Anterior cingulate cortex (tissue), 58 donors: ENCODE data around the gene APOL2.
"Not testable (repeated sequence)": the region's sequence is repeated elsewhere in the genome, so short reads cannot be mapped to it uniquely, and the experiment has no call there.

Experiments
- DNase-seq, 58 donors: peaks; one replicate each; lab custom pipeline; 2025; lab: John Stamatoyannopoulos, UW

Gene APOL2

GRCh38 chr22:36202906-36203305 is 36.4 kb downstream of the APOL2 start:
- not testable (repeated sequence) for DNase-seq

DNA sequence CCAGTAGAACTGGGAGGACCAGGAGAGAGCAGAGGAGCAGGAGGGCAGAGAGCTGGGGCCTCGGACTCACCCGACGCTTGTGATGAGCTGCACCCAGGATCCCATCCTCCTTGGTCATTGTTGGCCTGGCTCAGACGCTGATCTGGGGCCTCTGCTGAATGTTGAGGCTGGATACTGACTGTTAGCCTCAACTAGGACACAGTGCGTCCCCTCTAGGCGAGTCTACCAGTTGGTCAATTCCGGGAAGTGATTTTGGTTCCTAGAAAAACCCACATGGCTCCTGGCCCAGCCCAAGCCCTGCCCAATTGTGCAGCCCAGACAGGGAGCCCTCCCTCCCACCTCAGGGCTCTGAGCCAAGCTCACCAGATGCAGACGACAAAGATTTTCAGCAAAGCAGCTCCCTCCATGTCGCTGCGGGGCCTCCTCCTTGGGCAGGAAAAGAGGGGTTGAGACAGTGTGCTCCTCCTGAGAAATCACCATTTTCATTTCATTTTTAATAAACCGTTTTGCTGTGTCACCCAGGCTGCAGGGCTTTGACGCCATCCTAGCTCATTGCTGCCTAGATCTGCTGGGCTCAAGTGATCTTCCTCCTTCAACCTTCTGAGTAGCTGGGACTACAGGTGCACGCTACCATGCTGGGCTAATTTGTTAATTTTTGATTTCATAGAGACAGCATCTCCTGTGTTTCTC is 37.6 kb downstream of the APOL2 start, which contains the start of gene APOL4:
APOL4 (minus strand) TSS at position 180 of the 690 bp plus-strand sequence; CDS start at position 105, 75 bp downstream.
- DNase-seq: peak in 11 of 58 donors; percentile 5 to 87 (median 20)

DNA sequence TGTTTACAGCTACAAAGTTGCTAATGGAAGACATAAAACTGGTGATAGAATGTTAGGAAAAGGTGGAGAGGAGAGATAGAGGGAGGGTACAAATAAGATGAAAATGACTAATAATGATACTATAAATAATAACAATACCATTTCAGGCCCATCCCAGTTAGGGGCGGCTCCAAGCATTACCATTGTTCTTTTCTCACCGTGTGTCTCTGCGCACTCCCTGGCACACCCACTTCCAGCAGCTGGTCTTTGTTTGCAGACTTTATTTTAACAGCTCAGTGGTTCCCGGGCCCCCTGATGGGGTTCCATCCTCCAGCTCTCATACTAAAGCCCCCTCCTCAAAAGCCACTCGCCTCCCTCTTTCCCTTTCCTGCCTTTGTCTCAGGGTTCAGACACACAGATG is 38.3 kb downstream of the APOL2 start:
- not testable (repeated sequence) for DNase-seq

GRCh38 chr22:36199001-36199551 is 40.3 kb downstream of the APOL2 start:
- DNase-seq: no peak

- DNase-seq: no peak
These were observed 40.8 kb downstream of the APOL2 start for GRCh38 chr22:36198536-36198935.

DNA sequence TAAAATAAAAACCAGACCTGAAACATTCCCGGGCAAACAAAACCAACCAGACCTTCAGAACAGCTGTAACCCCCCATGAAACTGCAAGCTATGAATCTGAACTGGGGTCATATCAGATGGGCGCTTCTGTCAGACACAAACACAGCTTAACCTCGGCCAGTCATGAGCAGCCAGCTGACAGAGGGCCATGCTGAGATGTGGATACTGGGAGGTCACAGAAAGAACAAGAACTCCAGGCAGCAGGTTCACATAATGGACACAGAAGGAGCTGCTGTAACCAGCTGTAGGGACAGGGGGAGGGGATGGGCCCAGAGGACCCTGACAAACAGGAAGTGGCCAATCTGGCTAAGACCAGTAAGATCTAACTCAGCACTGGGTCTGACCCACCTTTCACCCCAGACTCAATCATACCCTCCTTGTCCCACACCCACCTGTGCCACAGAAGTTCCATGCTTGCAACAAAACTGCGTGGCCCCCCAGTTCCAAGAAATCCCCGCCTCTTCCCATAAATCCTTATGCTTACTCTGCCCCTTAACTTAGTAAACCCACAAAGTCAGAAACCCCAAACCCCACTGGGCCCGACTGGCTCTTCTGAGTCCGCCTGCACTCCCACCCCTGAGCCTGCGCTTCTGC is 41.7 kb downstream of the APOL2 start:
- no peak for DNase-seq

- peak in 8 of 58 donors; percentile 4 to 37 (median 12) for DNase-seq
These were observed 42.3 kb downstream of the APOL2 start for GRCh38 chr22:36197065-36197440.

DNA sequence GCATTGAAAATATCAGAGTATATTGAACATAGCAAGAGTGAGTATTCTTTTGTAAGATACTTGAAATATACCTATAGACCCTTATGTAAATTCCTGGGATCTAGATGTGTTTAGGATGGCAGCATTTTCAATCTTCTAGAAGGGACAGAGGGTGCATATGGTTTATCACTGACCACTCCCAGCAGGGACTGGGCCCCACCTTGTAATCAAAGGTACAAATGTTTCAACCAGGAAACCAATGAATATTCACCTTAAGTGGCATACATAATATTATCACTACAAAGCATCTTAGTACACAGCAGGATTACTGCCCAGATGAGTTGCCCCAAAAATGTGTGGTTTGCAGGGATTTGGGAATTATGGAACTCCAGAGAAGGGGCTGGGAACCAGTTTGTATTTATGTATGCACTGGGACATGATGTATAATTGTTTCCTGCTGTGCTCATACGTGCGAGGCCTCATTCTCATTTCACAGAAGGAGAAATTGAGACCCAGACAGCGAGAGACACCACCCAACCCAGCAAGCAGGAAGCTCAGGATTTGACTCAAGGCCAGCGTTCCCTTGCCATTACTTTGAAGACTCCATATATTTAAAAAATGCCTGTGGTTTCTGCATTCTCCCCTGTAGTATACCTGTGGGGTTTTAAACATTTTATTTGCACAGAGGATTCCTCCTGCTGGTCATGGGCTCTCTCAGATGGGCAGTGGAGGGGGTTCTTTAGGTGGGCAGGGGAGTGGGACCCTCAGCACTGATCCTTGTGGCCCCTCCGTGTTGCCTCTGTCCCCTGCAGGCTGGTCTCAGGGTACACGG is 42.9 kb downstream of the APOL2 start:
- no peak for DNase-seq

DNA sequence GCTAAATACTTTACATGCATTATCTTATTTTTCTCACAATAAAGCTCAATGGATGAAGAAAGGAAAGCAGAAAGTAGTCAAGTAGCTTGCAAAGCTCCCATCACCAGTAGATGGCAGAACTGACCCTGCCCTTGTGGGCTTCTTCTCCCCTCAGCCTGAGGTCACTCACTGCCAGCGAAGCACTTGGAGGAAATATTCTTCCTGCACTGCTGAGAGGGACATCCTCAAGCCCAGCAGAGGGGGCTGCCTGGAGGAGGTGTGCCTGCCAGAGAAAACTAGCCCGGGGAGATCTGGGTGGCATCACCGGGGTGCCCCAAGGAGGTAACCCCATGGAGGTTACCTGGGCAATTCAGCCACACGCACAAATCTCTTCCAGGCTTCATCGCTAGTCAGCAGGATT is 44.4 kb downstream of the APOL2 start:
- DNase-seq: peak in 34 of 58 donors; percentile 8 to 65 (median 32)

GRCh38 chr22:36194385-36194784 is 44.9 kb downstream of the APOL2 start:
- no peak for DNase-seq

- no peak for DNase-seq
These were observed 45.8 kb downstream of the APOL2 start for GRCh38 chr22:36193577-36193976.

DNA sequence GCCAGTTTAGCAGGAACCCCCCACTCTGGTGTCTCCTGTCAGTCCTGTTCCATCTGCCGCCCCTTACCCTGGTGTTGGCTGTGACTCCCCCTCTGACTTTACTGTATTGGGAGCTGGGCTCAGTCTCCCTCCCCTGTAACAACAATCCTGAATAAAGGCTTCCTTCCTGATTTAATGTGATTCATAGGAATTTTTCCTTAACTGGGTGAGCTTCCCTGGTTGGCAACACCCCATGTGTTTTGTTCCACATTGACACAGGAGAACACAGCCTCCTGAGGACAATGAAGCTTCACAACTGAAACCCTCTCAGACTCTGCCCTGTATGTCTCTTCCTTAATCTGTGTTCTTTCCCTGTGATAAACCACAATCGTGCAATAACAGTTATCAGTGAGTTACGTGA is 46.2 kb downstream of the APOL2 start:
- no peak for DNase-seq

DNA sequence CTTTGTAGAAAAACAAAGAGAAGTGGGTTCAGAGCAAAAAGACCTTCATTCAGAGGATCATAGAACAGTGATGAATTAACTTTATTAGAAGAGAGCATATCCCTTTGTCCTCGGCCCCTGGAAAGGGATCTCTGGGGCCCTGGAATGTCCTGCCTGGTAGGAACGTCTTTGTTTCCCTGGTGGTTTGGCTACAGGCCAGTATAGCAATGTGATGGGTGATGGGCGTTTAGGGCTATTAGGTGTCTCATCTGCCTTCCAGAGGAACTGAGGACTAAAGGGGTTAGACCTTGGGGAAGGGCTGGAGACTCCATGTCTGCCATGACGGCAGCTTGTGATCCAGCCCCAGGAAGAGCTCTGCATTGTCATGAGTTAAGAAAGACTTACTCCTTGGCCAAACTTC is 46.8 kb downstream of the APOL2 start:
- no peak for DNase-seq

DNA sequence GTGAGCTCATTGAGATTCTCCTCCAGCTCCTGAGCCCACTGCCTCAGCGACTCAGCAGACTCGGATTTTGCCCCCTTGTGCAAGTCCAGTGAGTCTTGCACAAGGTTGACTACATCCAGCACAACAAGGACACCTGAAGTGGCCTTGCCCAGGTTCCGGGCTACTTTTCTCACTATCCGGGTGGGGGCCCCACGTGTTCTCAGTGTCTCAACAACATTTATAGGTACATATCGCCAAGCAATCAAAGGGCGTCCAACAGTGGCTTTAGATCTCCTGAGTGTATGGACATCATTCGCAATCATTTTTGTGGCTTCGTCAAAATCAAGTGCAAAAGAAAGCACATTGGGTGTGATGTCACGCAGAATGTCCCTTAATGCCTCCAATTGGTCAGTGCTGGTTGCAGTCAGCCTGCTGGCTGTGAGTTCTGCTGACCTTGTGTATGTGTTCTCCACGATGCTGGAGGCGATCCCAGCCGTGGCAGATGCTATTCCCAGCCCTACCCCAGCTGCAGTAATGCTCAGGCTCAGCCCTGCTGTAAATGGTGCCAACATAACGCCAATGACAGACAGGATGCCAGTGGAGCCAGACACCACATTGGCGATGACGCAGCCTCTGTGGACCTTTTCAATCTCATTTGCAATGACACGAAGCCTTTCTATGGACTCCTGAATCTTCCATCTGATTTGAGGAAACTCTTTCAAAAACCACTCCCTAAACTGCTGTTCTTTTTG is 48.1 kb downstream of the APOL2 start:
- DNase-seq: peak in 55 of 58 donors; percentile 23 to 91 (median 75)

DNA sequence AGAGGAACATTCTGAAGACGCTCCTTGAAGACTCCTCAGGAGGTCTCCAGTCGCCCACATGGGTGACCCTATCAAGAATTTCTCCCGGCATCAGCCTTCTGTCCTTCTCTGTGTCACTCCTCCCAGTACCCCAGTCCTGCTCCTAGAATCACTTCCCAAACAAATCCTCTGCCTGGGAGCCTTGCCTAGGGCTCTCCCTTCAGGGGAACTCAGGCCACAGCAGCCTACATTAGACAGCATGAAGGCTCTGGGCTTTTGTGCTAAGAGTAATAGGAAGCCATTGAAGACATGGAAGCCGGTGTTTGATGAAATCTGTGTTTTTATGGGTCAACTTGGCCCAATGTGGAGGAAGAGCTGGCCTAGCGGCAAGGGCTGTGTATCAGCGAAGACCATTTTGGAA is 51.5 kb downstream of the APOL2 start:
- not testable (repeated sequence) for DNase-seq

DNA sequence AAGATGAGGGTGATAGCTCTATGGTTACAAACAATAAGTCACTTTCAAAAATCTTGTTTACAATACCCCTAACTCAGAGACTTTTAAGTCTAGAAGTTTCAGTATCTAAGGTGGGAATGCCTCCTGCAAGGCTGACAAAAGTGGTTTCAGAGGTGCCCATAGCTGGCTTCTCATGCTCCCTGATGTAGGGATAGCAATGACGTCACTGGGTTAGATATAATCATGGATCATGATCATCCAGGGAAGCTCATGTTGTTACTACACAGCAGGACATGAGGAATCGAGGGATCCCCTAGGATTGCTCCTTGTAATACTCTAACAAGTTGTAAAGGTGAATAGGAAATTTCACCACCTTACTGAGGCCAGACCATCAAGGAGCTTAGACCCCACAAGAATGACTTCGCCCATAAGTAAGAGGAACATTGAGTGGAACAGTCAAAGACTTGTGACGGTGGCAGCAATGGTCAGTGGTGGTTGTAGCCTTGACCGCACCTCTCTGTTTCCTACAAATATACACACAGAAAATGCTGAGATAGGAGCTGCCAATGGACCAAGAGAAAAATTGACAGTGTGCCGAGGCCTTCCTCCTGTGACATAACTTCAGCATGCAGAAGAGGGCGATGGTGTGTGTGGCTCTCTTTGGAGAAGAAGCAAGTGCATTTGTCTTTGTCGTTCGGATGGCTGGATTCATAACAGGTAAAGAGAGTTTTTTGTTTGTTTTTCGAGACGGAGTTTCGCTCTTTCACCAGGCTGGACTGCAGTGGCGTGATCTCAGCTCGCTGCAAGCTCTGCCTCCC is 53.3 kb downstream of the APOL2 start:
- no peak for DNase-seq

DNA sequence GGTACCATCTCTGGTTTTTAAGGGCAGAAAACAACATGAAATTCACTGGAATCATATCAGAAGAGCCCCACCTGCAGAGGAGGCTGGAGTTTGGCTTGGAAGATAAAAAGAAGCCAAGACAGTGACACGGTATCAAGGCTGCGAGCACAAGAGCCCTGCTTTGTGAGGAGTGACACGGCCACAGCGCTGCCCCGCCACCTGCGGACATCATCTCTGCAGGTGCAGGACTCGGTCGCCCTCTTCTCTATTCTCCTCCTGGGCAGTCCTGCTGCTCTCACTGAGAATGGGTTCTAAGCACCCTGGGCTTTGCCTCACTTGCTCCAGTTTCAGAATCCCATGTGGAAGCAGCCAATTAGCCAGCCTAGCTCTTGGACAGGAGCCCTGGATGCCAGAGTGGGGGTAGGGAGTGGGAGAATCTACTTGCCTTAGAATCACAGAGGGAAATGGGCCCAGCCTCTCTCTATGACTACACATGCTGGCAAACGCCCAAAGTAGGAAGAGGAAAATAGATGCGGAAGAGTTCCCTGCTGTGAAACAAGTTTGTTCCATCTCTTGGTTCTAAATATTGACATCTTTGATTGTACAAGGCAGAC is 54.8 kb downstream of the APOL2 start:
- DNase-seq: peak in 49 of 58 donors; percentile 13 to 88 (median 50)

DNA sequence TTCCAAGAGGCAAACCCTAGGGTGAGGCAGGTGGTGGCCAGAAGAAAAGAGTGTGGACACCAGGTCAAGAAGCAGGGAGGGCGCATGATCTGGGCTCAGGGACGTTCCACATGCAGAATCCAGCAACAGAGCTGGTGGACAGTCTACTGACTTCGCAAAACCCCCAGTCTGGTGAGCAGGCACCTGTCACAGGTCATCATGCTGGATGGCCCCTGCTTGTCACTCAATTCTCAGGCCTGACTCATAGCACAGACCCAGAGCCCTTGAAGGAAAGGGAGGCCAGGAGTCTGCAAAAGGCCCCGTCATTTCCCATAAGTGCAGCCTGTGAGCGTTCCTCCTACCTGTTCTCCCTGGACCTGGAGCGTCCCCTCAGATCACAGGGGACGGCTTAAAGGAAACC is 55.9 kb downstream of the APOL2 start:
- DNase-seq: no peak

DNA sequence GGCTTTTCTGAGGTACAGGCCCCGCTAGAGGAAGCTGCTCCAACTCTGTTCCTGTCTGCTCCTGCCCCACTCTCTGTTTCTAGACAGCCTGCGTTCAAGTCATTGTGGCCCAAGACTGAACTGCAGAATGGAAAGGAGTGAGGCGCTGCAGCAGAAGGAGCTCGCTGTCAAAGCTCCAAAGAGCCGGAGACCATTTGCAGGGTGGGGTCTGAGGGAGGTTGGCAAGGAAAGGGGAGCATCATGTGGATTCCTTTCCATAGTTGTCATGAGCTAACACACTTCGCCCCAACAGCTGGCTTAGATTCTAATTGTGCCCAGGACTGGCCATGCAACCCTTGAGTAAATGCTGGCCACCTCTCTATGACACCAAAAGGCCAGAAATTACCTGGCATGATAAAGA is 56.5 kb downstream of the APOL2 start:
- no peak for DNase-seq
